GM21825 (cell line): ENCODE data around the gene ARSB.

Experiments used
- ATAC-seq: cut with Tn5 transposase; IDR thresholded peaks from one replicate; pipeline ENCODE4 v1.9.1; 2021; ENCODE audit warnings: mild to moderate bottlenecking, moderate library complexity; ENCODE audit not compliant: unreplicated experiment

Gene ARSB

DNA sequence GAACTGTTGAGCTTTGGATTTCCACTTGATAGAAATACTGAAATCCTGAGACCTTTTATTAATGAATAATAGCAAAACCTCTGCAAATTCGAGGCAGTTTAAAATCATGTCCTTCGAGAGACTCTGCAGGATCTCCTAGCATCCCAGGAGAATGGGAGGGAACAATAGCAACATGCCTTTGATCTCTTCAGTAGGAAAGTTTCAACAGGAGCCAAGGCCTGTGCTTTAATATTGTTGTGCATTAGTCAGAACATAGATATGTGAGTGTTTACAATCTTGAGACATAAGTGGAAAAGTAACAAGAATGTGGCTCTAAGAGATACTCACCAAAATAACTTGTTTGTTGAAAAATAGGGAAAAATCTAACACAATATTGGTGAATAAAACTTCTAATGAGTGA lies 253.2 kb downstream of the ARSB start:
- no peak for ATAC-seq

DNA sequence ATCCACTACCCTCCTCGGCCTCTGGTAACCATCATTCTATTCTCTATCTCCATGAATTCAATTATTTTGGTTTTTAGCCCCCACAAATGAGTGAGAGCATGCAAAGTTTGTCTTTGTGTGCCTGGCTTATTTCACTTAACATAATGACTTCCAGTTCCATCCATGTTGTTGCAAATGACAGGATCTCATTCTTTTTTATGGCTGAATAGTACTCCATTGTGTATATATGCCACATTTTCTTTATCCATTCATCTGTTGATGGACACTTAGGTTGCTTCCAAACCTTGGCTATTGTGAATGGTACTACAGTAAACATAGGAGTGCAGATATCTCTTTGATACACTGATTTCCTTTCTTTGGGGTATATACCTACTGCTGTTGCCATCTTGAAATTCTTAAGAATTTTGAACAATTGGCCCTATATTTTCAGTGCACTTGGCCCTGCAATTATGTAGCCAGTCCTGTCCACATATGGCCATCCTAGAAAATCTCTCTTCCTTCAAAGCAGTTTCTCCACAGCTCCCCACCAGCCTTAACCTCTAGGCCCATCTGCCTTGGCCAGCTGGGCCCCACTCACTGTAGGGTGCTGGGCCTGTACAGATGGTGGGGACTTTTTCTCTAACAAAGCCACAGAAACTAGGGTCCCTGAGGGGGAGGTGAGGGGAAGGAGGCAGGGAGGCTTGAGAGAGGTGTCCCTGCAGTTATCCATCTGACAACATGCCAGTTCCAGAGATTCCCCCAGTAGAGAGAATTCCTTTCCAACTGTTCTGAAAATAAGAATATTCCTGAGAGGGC lies 254.6 kb downstream of the ARSB start:
- ATAC-seq: no peak

DNA sequence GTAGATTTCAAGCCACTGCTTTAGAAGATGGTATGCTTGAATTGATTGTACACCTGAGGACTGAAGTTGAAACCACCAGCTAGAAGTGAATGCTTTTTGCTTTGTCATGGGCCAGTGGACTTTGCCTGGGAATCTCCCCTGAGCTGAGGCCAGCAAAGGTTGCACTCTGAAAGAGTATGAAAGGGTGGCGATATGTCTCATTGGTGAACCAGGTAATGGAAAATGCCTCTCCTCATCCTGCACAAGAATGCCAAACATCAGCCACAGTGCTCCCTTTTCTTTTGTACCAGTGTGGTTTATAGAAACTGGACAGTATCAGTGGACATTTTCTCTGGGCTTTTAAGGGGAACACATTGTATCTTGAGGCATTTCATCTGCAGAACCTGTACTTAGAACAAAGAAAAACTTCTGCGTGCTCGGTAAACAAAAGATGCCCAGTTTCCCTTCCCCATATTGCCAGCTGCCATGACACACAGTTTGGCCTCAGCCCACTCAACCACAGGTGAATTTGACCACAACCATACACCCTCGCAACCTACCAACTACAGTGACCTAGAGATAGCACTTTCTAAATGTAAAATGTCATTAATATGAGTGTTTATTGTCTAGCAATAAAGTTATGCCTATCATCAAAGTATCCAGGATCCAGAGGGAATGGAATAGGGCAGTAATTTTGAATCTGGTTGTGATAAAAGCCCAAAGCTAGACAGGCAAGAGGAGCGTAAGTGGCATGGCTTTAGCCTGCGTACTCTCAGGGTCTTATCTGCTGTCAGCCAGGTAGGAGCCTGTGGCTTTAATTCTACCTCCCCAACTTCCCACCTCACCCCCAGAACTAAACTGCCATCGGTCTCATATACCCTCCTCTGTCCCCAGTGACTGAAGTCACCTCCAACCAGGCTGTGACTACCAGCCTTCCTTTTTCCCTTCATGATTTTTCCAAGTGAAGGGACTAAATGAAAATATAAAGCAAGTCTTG lies 257.0 kb downstream of the ARSB start:
- peak; percentile 84 for ATAC-seq
